ENCODE data around the gene P2RY6. TPM values are rescaled to one million over a fixed set of nuclear protein-coding genes. Genes with fewer than 3 reads are reported as not detected.

Gene P2RY6
- total RNA-seq, 1 experiment from 2014 or later, result 34.7 TPM

DNA sequence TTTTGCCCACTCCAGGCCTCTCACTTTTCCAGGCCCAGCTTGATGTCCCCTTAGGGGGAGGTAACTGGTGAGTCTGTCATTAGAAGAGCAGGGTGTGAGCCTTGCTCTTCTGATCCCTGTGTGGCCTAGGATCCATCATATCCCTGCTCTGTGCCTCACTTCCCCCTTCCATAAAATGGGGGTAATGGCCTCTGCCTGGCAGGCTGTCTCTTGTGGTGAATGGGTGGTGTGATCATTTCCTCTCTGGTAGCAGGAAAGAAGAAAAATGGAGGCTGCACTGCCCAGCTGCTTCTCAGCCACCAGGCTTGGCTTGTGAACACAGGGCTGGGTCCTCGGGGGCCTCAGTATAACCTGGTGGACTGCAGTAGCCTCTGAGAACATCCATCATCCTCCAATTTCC, 41.5 kb downstream of the P2RY6 start:
- no peak for DNase-seq
- CTCF ChIA-PET, result interaction anchor here (0.7 to 1.2 kb wide), 2 partner anchors 21 to 245 kb away, joined by 3 to 4 read pairs; no protein-coding TSS in a partner anchor
- Histone ChIP-seq H3K9me2 (ENCODE audit: insufficient read depth) (no peaks in the 10 kb centered on the region), H3K27me3 (ENCODE audit: insufficient read depth, low read depth) (no peaks in the 10 kb centered on the region), H3F3A (ENCODE audit: insufficient read depth, low read depth) (peaks cover 10% of the 10 kb centered on the region; the same call in 1 of the 2 replicates), H3K27ac (no peak overlapping the region), H3K4me1 (replicated peaks; ENCODE audit: insufficient read depth) (peaks cover 32% of the 10 kb centered on the region), H3K9me3 (ENCODE audit: insufficient read depth, low read depth) (no peaks in the 10 kb centered on the region), H3K4me3 (no peak overlapping the region), H4K20me1 (ENCODE audit: insufficient read depth) (peaks cover 37% of the 10 kb centered on the region), H2AFZ (no peak overlapping the region), H3K4me2 (no peak overlapping the region), H3K79me2 (ENCODE audit: low read depth) (peaks cover 35% of the 10 kb centered on the region), H3K36me3 (ENCODE audit: low read depth) (no peaks in the 10 kb centered on the region)
- TF ChIP-seq, protein P1, sequence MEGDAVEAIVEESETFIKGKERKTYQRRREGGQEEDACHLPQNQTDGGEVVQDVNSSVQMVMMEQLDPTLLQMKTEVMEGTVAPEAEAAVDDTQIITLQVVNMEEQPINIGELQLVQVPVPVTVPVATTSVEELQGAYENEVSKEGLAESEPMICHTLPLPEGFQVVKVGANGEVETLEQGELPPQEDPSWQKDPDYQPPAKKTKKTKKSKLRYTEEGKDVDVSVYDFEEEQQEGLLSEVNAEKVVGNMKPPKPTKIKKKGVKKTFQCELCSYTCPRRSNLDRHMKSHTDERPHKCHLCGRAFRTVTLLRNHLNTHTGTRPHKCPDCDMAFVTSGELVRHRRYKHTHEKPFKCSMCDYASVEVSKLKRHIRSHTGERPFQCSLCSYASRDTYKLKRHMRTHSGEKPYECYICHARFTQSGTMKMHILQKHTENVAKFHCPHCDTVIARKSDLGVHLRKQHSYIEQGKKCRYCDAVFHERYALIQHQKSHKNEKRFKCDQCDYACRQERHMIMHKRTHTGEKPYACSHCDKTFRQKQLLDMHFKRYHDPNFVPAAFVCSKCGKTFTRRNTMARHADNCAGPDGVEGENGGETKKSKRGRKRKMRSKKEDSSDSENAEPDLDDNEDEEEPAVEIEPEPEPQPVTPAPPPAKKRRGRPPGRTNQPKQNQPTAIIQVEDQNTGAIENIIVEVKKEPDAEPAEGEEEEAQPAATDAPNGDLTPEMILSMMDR (conservative IDR thresholded peaks at IDR 0.05), result no peak
- TF ChIP-seq EZH2 (IDR thresholded peaks at IDR 0.05; ENCODE audit: low read depth), result no peak
- intact Hi-C loops (cut with micrococcal nuclease; ENCODE audit: unreplicated experiment), result no loop called here
- POLR2A ChIA-PET (ENCODE audit: unreplicated experiment), result no interaction called here
- BruUV-seq (replicated peaks), result no TSS peak

DNA sequence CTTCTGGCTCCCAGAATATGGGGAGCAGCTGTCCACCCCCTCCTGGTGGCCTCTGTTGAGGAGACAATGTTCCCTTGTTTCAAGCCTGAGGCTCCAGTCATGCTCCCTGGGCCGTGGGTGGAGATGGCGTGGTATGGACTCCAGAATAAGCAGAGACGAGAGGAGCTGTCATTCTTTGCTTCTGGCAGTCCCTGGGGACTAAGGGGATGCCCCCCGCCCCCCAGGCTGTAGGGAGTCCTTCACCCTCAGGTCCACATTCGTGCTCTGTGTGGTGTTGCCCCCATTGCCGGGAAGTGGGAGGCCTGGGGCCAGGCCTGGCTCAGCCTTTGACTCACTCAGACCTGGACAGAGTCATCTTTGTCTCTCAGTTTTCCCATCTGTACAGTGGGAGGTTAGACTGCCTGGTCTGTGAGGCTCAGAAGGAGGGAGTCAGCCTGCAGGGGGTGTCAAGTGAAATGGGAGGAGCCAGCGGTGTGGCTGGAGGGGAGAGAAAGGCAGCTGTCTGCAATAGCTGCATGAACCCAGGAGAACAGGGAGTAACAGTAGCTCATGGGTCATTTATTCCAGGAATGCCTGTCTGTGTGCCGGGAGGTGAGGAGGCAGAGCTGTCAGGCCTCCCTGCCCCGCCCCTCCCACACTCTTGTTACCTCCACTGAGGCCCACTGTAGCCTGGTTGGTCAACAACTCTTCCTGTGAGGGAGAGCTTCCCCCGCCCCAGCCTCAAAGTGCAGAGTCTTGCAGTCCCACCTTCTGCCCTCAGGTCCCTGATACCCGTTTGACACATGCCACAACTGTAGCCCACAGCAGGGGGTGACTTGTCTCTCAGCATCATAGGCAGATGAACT, 42.2 kb downstream of the P2RY6 start:
- Histone ChIP-seq H3K27ac (no peak overlapping the region), H3F3A (ENCODE audit: insufficient read depth, low read depth) (peaks cover 10% of the 10 kb centered on the region; the same call in 1 of the 2 replicates), H3K4me1 (replicated peaks; ENCODE audit: insufficient read depth) (peaks cover 31% of the 10 kb centered on the region), H3K79me2 (ENCODE audit: low read depth) (peaks cover 35% of the 10 kb centered on the region), H2AFZ (no peak overlapping the region), H3K36me3 (ENCODE audit: low read depth) (no peaks in the 10 kb centered on the region), H3K9me3 (ENCODE audit: insufficient read depth, low read depth) (no peaks in the 10 kb centered on the region), H3K9me2 (ENCODE audit: insufficient read depth) (no peaks in the 10 kb centered on the region), H4K20me1 (ENCODE audit: insufficient read depth) (peaks cover 39% of the 10 kb centered on the region), H3K4me2 (peak overlapping the region; percentile 1; the same call in 1 of the 2 replicates), H3K4me3 (no peak overlapping the region), H3K27me3 (ENCODE audit: insufficient read depth, low read depth) (no peaks in the 10 kb centered on the region)
- ChIA-PET POLR2A (ENCODE audit: unreplicated experiment) (interaction anchor here (0.5 to 0.7 kb wide), 3 partner anchors 12 to 573 kb away, joined by 4 to 5 read pairs (median 5); no protein-coding TSS in a partner anchor), CTCF (interaction anchor here (0.7 kb wide), 1 partner anchor 307 kb away, joined by 3 read pairs; no protein-coding TSS in a partner anchor)
- no peak for DNase-seq
- intact Hi-C loops (cut with micrococcal nuclease; ENCODE audit: unreplicated experiment), result no loop called here
- BruUV-seq (replicated peaks), result no TSS peak
- TF ChIP-seq EZH2 (IDR thresholded peaks at IDR 0.05; ENCODE audit: low read depth), result no peak
- TF ChIP-seq, protein P1 (conservative IDR thresholded peaks at IDR 0.05), result no peak

DNA sequence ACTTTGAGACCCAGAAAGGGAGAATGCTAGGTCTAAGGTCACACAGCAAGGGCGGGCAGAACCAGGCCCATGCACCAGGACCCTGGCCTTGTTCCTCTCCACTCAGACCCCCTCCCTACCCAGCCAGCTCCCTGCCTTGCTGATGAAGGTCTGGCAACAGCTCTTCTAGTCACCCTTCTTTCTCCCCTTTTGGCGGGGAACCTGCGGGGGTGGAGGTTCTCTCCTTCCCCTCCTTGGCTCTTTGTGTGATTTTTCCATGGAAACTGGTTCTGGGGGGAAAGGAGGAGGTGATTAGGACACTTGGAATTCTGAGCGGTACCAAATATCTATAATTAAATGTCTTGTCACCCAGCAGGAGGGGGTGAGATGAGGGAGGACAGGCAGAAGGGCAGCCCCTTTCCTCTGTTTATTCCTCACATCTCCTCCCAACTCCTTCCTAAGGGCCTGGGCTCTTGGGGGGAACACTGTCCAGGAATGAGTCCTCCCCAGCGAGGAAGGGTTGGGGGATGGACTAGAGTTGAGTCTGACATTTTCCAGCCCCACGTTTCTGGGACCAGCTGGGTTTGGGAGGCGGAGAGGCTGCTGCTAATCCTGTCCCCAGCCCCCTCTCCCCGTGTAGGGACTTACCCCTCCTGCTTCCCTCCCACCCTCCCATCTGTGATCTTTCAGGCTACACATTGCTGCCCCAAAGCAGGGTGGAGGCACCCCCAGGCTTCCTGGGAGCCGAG, 43.3 kb downstream of the P2RY6 start:
- intact Hi-C loops (cut with micrococcal nuclease; ENCODE audit: unreplicated experiment), result no loop called here

More for the DNA sequence above, 43.3 kb downstream of the P2RY6 start:
- peaks cover 24% of the 10 kb centered on the region for H3K4me1 ChIP-seq (replicated peaks; ENCODE audit: insufficient read depth)
- no peak for TF ChIP-seq EZH2 (IDR thresholded peaks at IDR 0.05; ENCODE audit: low read depth)
- TF ChIP-seq, protein P1 (conservative IDR thresholded peaks at IDR 0.05), result no peak
- no peak overlapping the region for H3K27ac ChIP-seq
- peaks cover 44% of the 10 kb centered on the region for H4K20me1 ChIP-seq (ENCODE audit: insufficient read depth)
- no peak overlapping the region for H3K4me2 ChIP-seq
- DNase-seq, result no peak
- no TSS peak for BruUV-seq (replicated peaks)
- POLR2A ChIA-PET (ENCODE audit: unreplicated experiment), result no interaction called here
- H3F3A ChIP-seq (ENCODE audit: insufficient read depth, low read depth), result peaks cover 4% of the 10 kb centered on the region; the same call in 1 of the 2 replicates
- no peaks in the 10 kb centered on the region for H3K9me3 ChIP-seq (ENCODE audit: insufficient read depth, low read depth)
- H3K79me2 ChIP-seq (ENCODE audit: low read depth), result peaks cover 24% of the 10 kb centered on the region
- no peak overlapping the region for H2AFZ ChIP-seq
- CTCF ChIA-PET, result interaction anchor here (0.7 kb wide), 1 partner anchor 308 kb away, joined by 3 read pairs; no protein-coding TSS in a partner anchor
- H3K4me3 ChIP-seq, result no peak overlapping the region
- no peaks in the 10 kb centered on the region for H3K27me3 ChIP-seq (ENCODE audit: insufficient read depth, low read depth)
- no peaks in the 10 kb centered on the region for H3K9me2 ChIP-seq (ENCODE audit: insufficient read depth)
- H3K36me3 ChIP-seq (ENCODE audit: low read depth), result no peaks in the 10 kb centered on the region
